Right lobe of liver (tissue), 6 donors: Measurements from ENCODE around the gene ELF3. TPM values are rescaled to one million over a fixed set of nuclear protein-coding genes. Genes with fewer than 3 reads are reported as not detected.

Source experiments
- ATAC-seq, 4 donors: fragments of 200-7000 bp; cut with Tn5 transposase; one replicate each; pipeline ENCODE4 v1.9.1; 2020; ENCODE audit warnings: mild to moderate bottlenecking in 4 of 4, moderate library complexity in 4 of 4
- DNase-seq, 3 donors: peaks; one replicate each; pipeline ENCODE4 v3.0.0-alpha.2; 2020
- H3K27ac ChIP-seq, 3 donors: fragments of 200-600 bp; one replicate each; pipeline ENCODE4 v1.8.0; 2022
- H3K27me3 ChIP-seq, 2 donors: fragments of 200-600 bp; one replicate each; pipeline ENCODE4 v1.8.0; 2022
- H3K36me3 ChIP-seq, 4 donors: fragments of 200-600 bp; sonication (generic) in 1 of 4; one replicate each; pipeline versions ENCODE4 v1.5.1 to v1.8.0; 2017 to 2022; ENCODE audit warnings: control low read depth in 1 of 4
- H3K4me1 ChIP-seq, 4 donors: fragments of 200-600 bp; sonication (generic) in 1 of 4; one replicate each; pipeline versions ENCODE4 v1.5.1 to v1.8.0; 2017 to 2022; ENCODE audit warnings: control low read depth in 1 of 4
- H3K4me3 ChIP-seq, 3 donors: fragments of 200-600 bp; one replicate each; pipeline ENCODE4 v1.8.0; 2022
- H3K9me3 ChIP-seq, 4 donors: fragments of 200-600 bp; sonication (generic) in 1 of 4; one replicate each; pipeline versions ENCODE4 v1.5.1 to v1.8.0; 2017 to 2022; ENCODE audit warnings: control low read depth in 1 of 4
- POLR2A ChIP-seq: fragments of 450-650 bp; IDR thresholded peaks from one replicate; pipeline ENCODE4 v1.6.1; 2017; ENCODE audit warnings: antibody characterized with exemption, mild to moderate bottlenecking
- WGBS: methylation state at CpG from one replicate; pipeline ENCODE4 v1.1.6; 2018; ENCODE audit warnings: low coverage, low lambda C conversion rate; ENCODE audit not compliant: insufficient coverage; ENCODE audit errors: missing lambda C conversion rate; 5-methylcytosine and 5-hydroxymethylcytosine counted together
- intact Hi-C, 2 donors: fragments of 100-400 bp; cut with DNase I; formaldehyde crosslinking; loops; one replicate each; pipeline versions ENCODE4 v1.11.2 to v1.14.1; 2022
- total RNA-seq, 6 experiments: library from RNA; depleted of rRNA in 2 of 6; stranded (reverse); fragments of >200 nt in 2 of 6; fragmentation: NEBNext Ultra II Directional in 3 of 6; extraction: Animal tissue kit (Norgen Biotek cat#: 25700) in 3 of 6; gene quantifications; one replicate each; pipeline versions ENCODE4 v1.1.0 to v1.2.4, GENCODE V29; 2016 to 2023
- TF ChIP-seq, protein P1 (sequence below), 4 donors: fragments of 200-600 bp in 3 of 4; fragments of 450-650 bp in 1 of 4; IDR thresholded peaks; one replicate each; pipeline versions ENCODE4 v1.5.1 to v1.8.0; 2016 to 2022; ENCODE audit warnings: antibody characterized with exemption in 4 of 4, mild to moderate bottlenecking in 2 of 4
- donor health status: DM: no; HTN: yes; CAD: no.
- donor health status: DM: no; HTN: no; CAD: no.
- donor health status: DM: no; HTN: no; CAD: no.
- donor health status: DM: no; HTN: yes; CAD: no.
- donor health status: DM: no; HTN: yes; CAD: no.

Gene ELF3
- total RNA-seq, 6 experiments from 2014 or later, result 12.6 to 266 (median 57.8) TPM

DNA sequence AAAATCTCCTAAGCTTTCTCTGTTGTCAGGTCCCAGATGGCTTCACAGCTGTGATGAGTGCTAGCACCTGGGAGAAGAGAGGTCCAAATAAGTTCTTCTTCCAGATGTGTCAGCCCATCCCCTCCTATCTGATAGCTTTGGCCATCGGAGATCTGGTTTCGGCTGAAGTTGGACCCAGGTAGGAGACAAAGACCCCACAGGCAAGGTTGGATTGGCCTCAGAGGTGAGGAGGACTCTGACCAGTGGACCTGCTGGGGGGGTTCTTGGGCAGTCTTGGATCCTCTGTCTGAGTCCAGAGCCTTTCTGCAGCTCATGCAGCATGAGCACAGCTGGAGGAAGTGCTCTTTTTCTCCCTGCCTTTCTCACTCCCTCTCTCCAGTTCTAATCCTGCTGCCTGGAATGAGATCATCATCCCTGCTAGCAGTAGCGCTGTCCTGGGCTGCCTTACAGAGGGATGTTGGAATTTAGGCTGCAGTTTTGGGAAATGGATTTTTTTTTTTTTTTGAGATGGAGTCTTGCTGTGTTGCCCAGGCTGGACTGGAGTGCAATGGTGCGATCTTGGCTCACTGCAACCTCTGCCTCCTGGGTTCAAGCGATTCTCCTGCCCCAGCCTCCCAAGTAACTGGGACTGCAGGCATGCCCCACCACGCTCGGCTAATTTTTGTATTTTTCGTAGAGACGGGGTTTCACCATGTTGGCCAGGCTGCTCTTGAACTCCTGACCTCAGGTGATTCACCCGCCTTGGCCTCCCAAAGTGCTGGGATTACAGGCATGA, 20.8 kb upstream of the ELF3 start:
- no peak for DNase-seq
- 90% methylated on average over 9 of the region's 10 CpGs for WGBS
- H3K4me1 ChIP-seq, result peaks cover 0 to 8% (median 0%) of the 10 kb centered on the region in 4 donors
- no peaks in the 10 kb centered on the region for H3K27me3 ChIP-seq
- no peak overlapping the region for H3K4me3 ChIP-seq
- ATAC-seq, result no peak
- H3K9me3 ChIP-seq, result no peaks in the 10 kb centered on the region
- intact Hi-C loops, result no loop called here
- TF ChIP-seq, protein P1, sequence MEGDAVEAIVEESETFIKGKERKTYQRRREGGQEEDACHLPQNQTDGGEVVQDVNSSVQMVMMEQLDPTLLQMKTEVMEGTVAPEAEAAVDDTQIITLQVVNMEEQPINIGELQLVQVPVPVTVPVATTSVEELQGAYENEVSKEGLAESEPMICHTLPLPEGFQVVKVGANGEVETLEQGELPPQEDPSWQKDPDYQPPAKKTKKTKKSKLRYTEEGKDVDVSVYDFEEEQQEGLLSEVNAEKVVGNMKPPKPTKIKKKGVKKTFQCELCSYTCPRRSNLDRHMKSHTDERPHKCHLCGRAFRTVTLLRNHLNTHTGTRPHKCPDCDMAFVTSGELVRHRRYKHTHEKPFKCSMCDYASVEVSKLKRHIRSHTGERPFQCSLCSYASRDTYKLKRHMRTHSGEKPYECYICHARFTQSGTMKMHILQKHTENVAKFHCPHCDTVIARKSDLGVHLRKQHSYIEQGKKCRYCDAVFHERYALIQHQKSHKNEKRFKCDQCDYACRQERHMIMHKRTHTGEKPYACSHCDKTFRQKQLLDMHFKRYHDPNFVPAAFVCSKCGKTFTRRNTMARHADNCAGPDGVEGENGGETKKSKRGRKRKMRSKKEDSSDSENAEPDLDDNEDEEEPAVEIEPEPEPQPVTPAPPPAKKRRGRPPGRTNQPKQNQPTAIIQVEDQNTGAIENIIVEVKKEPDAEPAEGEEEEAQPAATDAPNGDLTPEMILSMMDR (IDR thresholded peaks at IDR 0.05), result no peak
- TF ChIP-seq POLR2A, result no peak
- no peak overlapping the region for H3K27ac ChIP-seq
- peaks cover 0 to 36% (median 11%) of the 10 kb centered on the region in 4 donors for H3K36me3 ChIP-seq

DNA sequence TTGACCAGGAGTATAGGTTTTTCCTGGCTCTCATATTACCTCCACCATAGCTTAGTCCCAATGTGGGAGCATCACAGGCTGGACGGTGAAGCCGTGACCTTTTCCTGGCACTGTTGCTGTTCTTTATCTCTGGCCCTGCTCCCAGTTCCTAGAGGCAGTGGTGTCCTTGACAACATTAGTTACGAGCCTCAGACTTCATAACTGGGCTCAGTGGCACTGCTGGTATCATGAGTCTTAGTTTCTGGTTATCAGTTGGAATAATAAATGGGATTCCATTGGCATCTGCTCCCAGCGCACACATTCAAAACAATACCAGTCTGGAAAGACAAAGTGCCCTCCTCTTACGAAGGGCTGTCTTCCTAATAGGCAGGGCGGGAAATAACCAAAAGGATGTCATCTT, 20.0 kb upstream of the ELF3 start:
- Histone ChIP-seq H3K27me3 (no peaks in the 10 kb centered on the region), H3K4me3 (no peak overlapping the region), H3K27ac (no peak overlapping the region), H3K4me1 (peaks cover 0 to 8% (median 0%) of the 10 kb centered on the region in 4 donors), H3K36me3 (peaks cover 0 to 41% (median 14%) of the 10 kb centered on the region in 4 donors), H3K9me3 (no peaks in the 10 kb centered on the region)
- ATAC-seq (peak; percentile 88 to 96 (median 90)), DNase-seq (peak in 2 of 3 donors; percentile 62 to 66)
- TF ChIP-seq, protein P1 (IDR thresholded peaks at IDR 0.05), result no peak
- no peak for TF ChIP-seq POLR2A
- 61% methylated on average over 4 of the region's 6 CpGs for WGBS
- intact Hi-C loops, result no loop called here

DNA sequence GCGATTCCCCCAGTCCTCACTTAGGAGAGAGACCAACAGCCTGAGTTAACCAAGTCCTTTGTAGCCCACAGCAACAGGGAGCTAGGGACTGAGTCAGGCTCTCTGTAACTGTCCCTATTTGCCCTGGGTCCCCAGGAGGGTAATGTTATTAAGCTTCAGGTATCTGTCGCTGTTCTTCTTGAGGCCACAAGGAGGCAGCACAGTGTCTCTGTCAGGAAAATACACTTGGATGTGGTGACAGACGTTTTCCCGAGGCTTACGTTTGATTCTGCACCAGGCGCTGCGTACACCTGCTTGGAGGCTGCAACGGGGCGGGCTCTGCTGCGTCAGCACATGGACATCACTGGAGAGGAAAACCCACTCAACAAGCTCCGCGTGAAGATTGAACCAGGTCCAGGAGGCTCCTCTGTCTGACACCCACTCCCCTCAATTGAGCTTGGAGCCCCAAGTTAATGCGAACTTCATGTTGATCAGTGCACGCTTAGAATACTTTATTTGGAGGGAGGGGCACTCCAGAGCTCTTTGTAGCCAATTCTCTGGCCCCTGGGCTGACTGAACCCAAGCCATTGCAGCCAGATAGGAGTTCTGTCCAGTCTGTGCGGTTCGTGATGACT, 10.7 kb upstream of the ELF3 start:
- Histone ChIP-seq H3K4me3 (no peak overlapping the region), H3K36me3 (peaks cover 0 to 78% (median 34%) of the 10 kb centered on the region in 4 donors), H3K27me3 (no peaks in the 10 kb centered on the region), H3K27ac (no peak overlapping the region), H3K4me1 (no peaks in the 10 kb centered on the region), H3K9me3 (no peaks in the 10 kb centered on the region)
- TF ChIP-seq, protein P1 (IDR thresholded peaks at IDR 0.05), result peak; percentile 64 to 72 (median 68)
- TF ChIP-seq POLR2A, result no peak
- intact Hi-C loops, result loop anchor here (5.0 kb wide), 2 partner anchors 123 to 133 kb away; partner anchors contain the start of gene GPR37L1 (in 1 of the 2)
- 49% methylated on average over 8 of the region's 16 CpGs for WGBS
- DNase-seq, result no peak
- peak; percentile 81 to 91 (median 88) for ATAC-seq

DNA sequence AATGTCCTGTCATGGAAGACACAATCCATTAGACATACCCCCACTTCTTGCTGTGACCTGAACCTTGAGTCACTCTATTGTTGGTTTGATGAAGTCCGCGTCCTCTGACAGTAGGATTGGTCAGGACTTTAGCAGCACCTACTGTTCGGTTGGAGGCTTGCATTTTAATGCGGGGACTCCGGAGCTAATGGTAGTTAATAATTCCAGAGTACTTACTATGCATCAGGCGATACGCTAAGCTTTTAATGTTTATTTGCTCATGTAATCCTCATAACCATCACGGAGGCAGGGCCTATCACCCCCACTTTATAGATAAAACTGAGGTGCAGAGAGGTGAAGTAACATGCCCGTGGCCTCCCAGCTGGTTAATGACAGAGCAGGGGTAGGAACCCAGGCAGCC, 7.9 kb upstream of the ELF3 start:
- no peak for DNase-seq
- Histone ChIP-seq H3K27me3 (no peaks in the 10 kb centered on the region), H3K36me3 (peaks cover 0 to 66% (median 24%) of the 10 kb centered on the region in 4 donors), H3K4me3 (no peak overlapping the region), H3K9me3 (no peaks in the 10 kb centered on the region), H3K4me1 (peaks cover 0 to 8% (median 0%) of the 10 kb centered on the region in 4 donors), H3K27ac (no peak overlapping the region)
- TF ChIP-seq POLR2A, result no peak
- TF ChIP-seq, protein P1 (IDR thresholded peaks at IDR 0.05), result no peak
- 78% methylated on average over 5 of the region's 9 CpGs for WGBS
- intact Hi-C loops, result loop anchor here (5.0 kb wide), 2 partner anchors 120 to 130 kb away; partner anchors contain the start of gene GPR37L1 (in 1 of the 2)
- ATAC-seq, result no peak
